ENCODE data around the gene PCDHGB7. TPM values are rescaled to one million over a fixed set of nuclear protein-coding genes. Genes with fewer than 3 reads are reported as not detected.
A peak's percentile ranks its signal among the peaks of the same experiment; 100 is the strongest.

The PCDHGB7 gene
- polyA plus RNA-seq, 1 donor (not counting 4 experiments of a cell fraction or from before 2014, with no cell fraction given) = 0.69 TPM

- TF ChIP-seq EZH2 (IDR thresholded peaks at IDR 0.05; ENCODE audit: low read length) = no peak
- Histone ChIP-seq H3K4me2 (ENCODE audit: control insufficient read depth, extremely low read depth, insufficient read depth, low read depth, low read length) (no peak overlapping the region), H3K4me3 (ENCODE audit: control insufficient read depth in 2 of 3, extremely low read depth in 1 of 3, insufficient read depth in 2 of 3, low read depth in 1 of 3, low read length in 3 of 3) (no peak overlapping the region), H2AFZ (ENCODE audit: control insufficient read depth, low read length) (no peak overlapping the region), H3K27ac (ENCODE audit: control insufficient read depth, insufficient read depth, low read length) (no peak overlapping the region), H3K27me3 (ENCODE audit: control insufficient read depth, extremely low read depth, insufficient read depth, low read length) (peaks cover 22% of the 10 kb centered on the region), H3K9me3 (ENCODE audit: control insufficient read depth, low read depth, low read length) (peaks cover 31% of the 10 kb centered on the region), H3K4me1 (ENCODE audit: control insufficient read depth, extremely low read depth, insufficient read depth, low read length) (no peaks in the 10 kb centered on the region), H3K9ac (ENCODE audit: control insufficient read depth, extremely low read depth, insufficient read depth, low read length) (no peak overlapping the region), H4K20me1 (ENCODE audit: control insufficient read depth, extremely low read depth, insufficient read depth, low read length) (no peaks in the 10 kb centered on the region), H3K36me3 (ENCODE audit: control insufficient read depth in 2 of 2, extremely low read depth in 1 of 2, insufficient read depth in 2 of 2, low read length in 2 of 2) (no peaks in the 10 kb centered on the region), H3K9me1 (ENCODE audit: control insufficient read depth, extremely low read depth, insufficient read depth, low read length) (no peaks in the 10 kb centered on the region), H3K79me2 (ENCODE audit: control insufficient read depth, insufficient read depth, low read length) (no peaks in the 10 kb centered on the region)
- dilution Hi-C loops (cut with MboI; ENCODE audit: extremely low pct_ligation_motif_present, low sequenced_read_pairs) = no loop called here
- FAIRE-seq (no peak), DNase-seq (ENCODE audit: low read depth, low spot score) (no peak)
Observed at GRCh38 chr5:141427783-141428426, 10.4 kb downstream of the PCDHGB7 start.

GRCh38 chr5:141430332-141431113, 13.0 kb downstream of the PCDHGB7 start, which contains the start of gene PCDHGA12:
PCDHGA12 (plus strand) TSS chr5:141430507; CDS start chr5:141430760, 253 bp downstream.
- FAIRE-seq (peak; percentile 13), DNase-seq (ENCODE audit: low read depth, low spot score) (peak; percentile 28)
- TF ChIP-seq CTCF (optimal IDR thresholded peaks at IDR 0.05 in 1 of 3, IDR thresholded peaks at IDR 0.05 in 1 of 3, conservative IDR thresholded peaks at IDR 0.05 in 1 of 3; ENCODE audit: extremely low read depth in 1 of 3, insufficient read depth in 2 of 3, low read length in 3 of 3) = peak; percentile 58 to 78 (median 69)
- TF ChIP-seq EZH2 (IDR thresholded peaks at IDR 0.05; ENCODE audit: low read length) = no peak
- Histone ChIP-seq H3K9me3 (ENCODE audit: control insufficient read depth, low read depth, low read length) (peaks cover 26% of the 10 kb centered on the region), H3K4me2 (ENCODE audit: control insufficient read depth, extremely low read depth, insufficient read depth, low read depth, low read length) (peak within 1 kb of the TSS; percentile 80), H3K36me3 (ENCODE audit: control insufficient read depth in 2 of 2, extremely low read depth in 1 of 2, insufficient read depth in 2 of 2, low read length in 2 of 2) (no peaks in the 10 kb centered on the region), H3K9me1 (ENCODE audit: control insufficient read depth, extremely low read depth, insufficient read depth, low read length) (no peaks in the 10 kb centered on the region), H4K20me1 (ENCODE audit: control insufficient read depth, extremely low read depth, insufficient read depth, low read length) (no peaks in the 10 kb centered on the region), H2AFZ (ENCODE audit: control insufficient read depth, low read length) (peak within 1 kb of the TSS; percentile 61), H3K79me2 (ENCODE audit: control insufficient read depth, insufficient read depth, low read length) (no peaks in the 10 kb centered on the region), H3K9ac (ENCODE audit: control insufficient read depth, extremely low read depth, insufficient read depth, low read length) (peak within 1 kb of the TSS; percentile 36), H3K27ac (ENCODE audit: control insufficient read depth, insufficient read depth, low read length) (no peak within 1 kb of the TSS), H3K4me1 (ENCODE audit: control insufficient read depth, extremely low read depth, insufficient read depth, low read length) (no peaks in the 10 kb centered on the region), H3K27me3 (ENCODE audit: control insufficient read depth, extremely low read depth, insufficient read depth, low read length) (peaks cover 16% of the 10 kb centered on the region), H3K4me3 (ENCODE audit: control insufficient read depth in 2 of 3, extremely low read depth in 1 of 3, insufficient read depth in 2 of 3, low read depth in 1 of 3, low read length in 3 of 3) (peak within 1 kb of the TSS; percentile 25 to 60 (median 47))
- dilution Hi-C loops (cut with MboI; ENCODE audit: extremely low pct_ligation_motif_present, low sequenced_read_pairs) = no loop called here
